Spleen (tissue), 11 donors: Measurements from ENCODE around the gene KRT33B. TPM values are rescaled to one million over a fixed set of nuclear protein-coding genes. Genes with fewer than 3 reads are reported as not detected.

Source experiments
- DNase-seq: peaks from one replicate; pipeline ENCODE4 v3.0.0-alpha.2; 2020
- H3K27ac ChIP-seq, 8 donors: fragments of 200-600 bp; sonication (generic) in 7 of 8; 1 replicate in 4 of 8; 2 replicates in 4 of 8; pipeline versions ENCODE4 v1.5.0 to v1.8.0; 2016 to 2021; ENCODE audit warnings: inconsistent platforms in 4 of 8, mild to moderate bottlenecking in 4 of 8, moderate library complexity in 1 of 8
- H3K27me3 ChIP-seq, 7 donors: fragments of 200-600 bp; sonication (generic) in 6 of 7; replicated peaks in 1 of 7; 1 replicate in 4 of 7; 2 replicates in 3 of 7; pipeline versions ENCODE4 v1.5.0 to v1.8.0; 2016 to 2021; ENCODE audit warnings: inconsistent platforms in 3 of 7, mild to moderate bottlenecking in 1 of 7
- H3K36me3 ChIP-seq, 6 donors: fragments of 200-600 bp; sonication (generic) in 5 of 6; 1 replicate in 4 of 6; 2 replicates in 2 of 6; pipeline versions ENCODE4 v1.5.0 to v1.8.0; 2016 to 2021; ENCODE audit warnings: inconsistent platforms in 2 of 6
- H3K4me1 ChIP-seq, 6 donors: fragments of 200-600 bp; sonication (generic) in 5 of 6; 1 replicate in 3 of 6; 2 replicates in 3 of 6; pipeline versions ENCODE4 v1.5.0 to v1.8.0; 2016 to 2021; ENCODE audit warnings: inconsistent platforms in 3 of 6
- H3K4me3 ChIP-seq, 8 donors: fragments of 200-600 bp; sonication (generic) in 7 of 8; 1 replicate in 4 of 8; 2 replicates in 4 of 8; pipeline versions ENCODE4 v1.5.0 to v1.8.0; 2016 to 2021; ENCODE audit warnings: inconsistent platforms in 4 of 8, mild to moderate bottlenecking in 4 of 8, moderate library complexity in 2 of 8
- H3K9me3 ChIP-seq, 8 donors: fragments of 200-600 bp; sonication (generic) in 7 of 8; 1 replicate in 4 of 8; 2 replicates in 4 of 8; pipeline versions ENCODE4 v1.5.0 to v1.8.0; 2016 to 2021; ENCODE audit warnings: inconsistent platforms in 4 of 8
- POLR2A ChIP-seq, 3 donors: fragments of 450-650 bp; IDR thresholded peaks; one replicate each; pipeline ENCODE4 v1.5.1; 2017; ENCODE audit warnings: antibody characterized with exemption in 3 of 3, mild to moderate bottlenecking in 1 of 3
- POLR2AphosphoS5 ChIP-seq, 3 donors: sonication (generic); formaldehyde crosslinking; IDR thresholded peaks; one replicate each; pipeline ENCODE4 v1.5.1; 2017; ENCODE audit warnings: antibody characterized with exemption in 3 of 3
- WGBS, 5 donors: extraction: QIAGEN DNeasy Blood & Tissue Kit in 3 of 5; methylation state at CpG; one replicate each; pipeline versions ENCODE4 v1.1.5 to v1.1.7; 2013 to 2018; 5-methylcytosine and 5-hydroxymethylcytosine counted together
- intact Hi-C: fragments of 100-400 bp; cut with DNase I; formaldehyde crosslinking; loops from one replicate; pipeline ENCODE4 v1.15.0; 2023; ENCODE audit warnings: low total_unique reads
- polyA plus RNA-seq, 3 donors: library from polyadenylated mRNA; stranded (reverse); fragments of 200-250 nt; gene quantifications; one replicate each; pipeline ENCODE4 v1.2.1, GENCODE V29; 2013
- total RNA-seq, 7 donors: library from RNA; depleted of rRNA in 3 of 7; stranded (reverse); fragments of >200 nt in 3 of 7; fragmentation: NEBNext Ultra II Directional in 4 of 7; extraction: Animal tissue kit (Norgen Biotek cat#: 25700) in 4 of 7; gene quantifications; one replicate each; pipeline versions ENCODE4 v1.1.0 to v1.2.1, GENCODE V29; 2016 to 2021
- TF ChIP-seq, protein P1 (sequence below), 11 experiments: fragments of 200-600 bp in 7 of 11; fragments of 450-650 bp in 4 of 11; sonication (generic) in 4 of 11; IDR thresholded peaks in 8 of 11; conservative IDR thresholded peaks in 3 of 11; 1 replicate in 7 of 11; 2 replicates in 4 of 11; pipeline versions ENCODE4 v1.4.0 to v1.8.0; 2016 to 2021; ENCODE audit warnings: antibody characterized with exemption in 11 of 11, inconsistent platforms in 4 of 11, mild to moderate bottlenecking in 1 of 11
- donor health status: healthy with polysubstance abuse.
- donor health status: DM: no; HTN: no; CAD: no; lungs with moderate emphysema.
- donor health status: DM: no; HTN: no; CAD: no.
- donor health status: Bipolar disorder and iron deficiency.
- donor health status: healthy.
- donor health status: DM: no; HTN: no; CAD: no.
- donor health status: DM: yes; HTN: yes; CAD: no.

Gene KRT33B
- total and polyA plus RNA-seq, 10 donors = not detected

GRCh38 chr17:41340934-41341861 is 28.4 kb downstream of the KRT33B start:
- H3K36me3 ChIP-seq = no peaks in the 10 kb centered on the region
- no peaks in the 10 kb centered on the region for H3K27me3 ChIP-seq
- 67 to 77% (median 73%) methylated on average over 7 of the region's 7 CpGs for WGBS, 5 donors
- peaks cover 0 to 26% (median 14%) of the 10 kb centered on the region in 6 donors for H3K4me1 ChIP-seq
- H3K9me3 ChIP-seq = peaks cover 0 to 24% (median 16%) of the 10 kb centered on the region in 8 donors
- H3K27ac ChIP-seq = peak overlapping the region in 5 of 8 donors; percentile 19 to 84 (median 52)
- H3K4me3 ChIP-seq = no peak overlapping the region
- TF ChIP-seq POLR2A (IDR thresholded peaks at IDR 0.05) = no peak
- TF ChIP-seq, protein P1, sequence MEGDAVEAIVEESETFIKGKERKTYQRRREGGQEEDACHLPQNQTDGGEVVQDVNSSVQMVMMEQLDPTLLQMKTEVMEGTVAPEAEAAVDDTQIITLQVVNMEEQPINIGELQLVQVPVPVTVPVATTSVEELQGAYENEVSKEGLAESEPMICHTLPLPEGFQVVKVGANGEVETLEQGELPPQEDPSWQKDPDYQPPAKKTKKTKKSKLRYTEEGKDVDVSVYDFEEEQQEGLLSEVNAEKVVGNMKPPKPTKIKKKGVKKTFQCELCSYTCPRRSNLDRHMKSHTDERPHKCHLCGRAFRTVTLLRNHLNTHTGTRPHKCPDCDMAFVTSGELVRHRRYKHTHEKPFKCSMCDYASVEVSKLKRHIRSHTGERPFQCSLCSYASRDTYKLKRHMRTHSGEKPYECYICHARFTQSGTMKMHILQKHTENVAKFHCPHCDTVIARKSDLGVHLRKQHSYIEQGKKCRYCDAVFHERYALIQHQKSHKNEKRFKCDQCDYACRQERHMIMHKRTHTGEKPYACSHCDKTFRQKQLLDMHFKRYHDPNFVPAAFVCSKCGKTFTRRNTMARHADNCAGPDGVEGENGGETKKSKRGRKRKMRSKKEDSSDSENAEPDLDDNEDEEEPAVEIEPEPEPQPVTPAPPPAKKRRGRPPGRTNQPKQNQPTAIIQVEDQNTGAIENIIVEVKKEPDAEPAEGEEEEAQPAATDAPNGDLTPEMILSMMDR (IDR thresholded peaks at IDR 0.05 in 8 of 11, conservative IDR thresholded peaks at IDR 0.05 in 3 of 11) = no peak
- TF ChIP-seq POLR2AphosphoS5 (IDR thresholded peaks at IDR 0.05) = no peak
- intact Hi-C loops = no loop called here
- no peak for DNase-seq

- intact Hi-C loops = no loop called here
- H3K4me1 ChIP-seq = peaks cover 0 to 26% (median 14%) of the 10 kb centered on the region in 6 donors
- WGBS, 5 donors = 40 to 46% (median 41%) methylated on average over 3 of the region's 3 CpGs
- TF ChIP-seq POLR2A (IDR thresholded peaks at IDR 0.05) = no peak
- TF ChIP-seq POLR2AphosphoS5 (IDR thresholded peaks at IDR 0.05) = no peak
- TF ChIP-seq, protein P1 (IDR thresholded peaks at IDR 0.05 in 8 of 11, conservative IDR thresholded peaks at IDR 0.05 in 3 of 11) = no peak
- peaks cover 0 to 4% (median 0%) of the 10 kb centered on the region in 7 donors for H3K27me3 ChIP-seq
- peak overlapping the region in 5 of 8 donors; percentile 0 to 84 (median 52) for H3K27ac ChIP-seq
- no peak overlapping the region for H3K4me3 ChIP-seq
- no peaks in the 10 kb centered on the region for H3K36me3 ChIP-seq
- H3K9me3 ChIP-seq = peaks cover 0 to 24% (median 16%) of the 10 kb centered on the region in 8 donors
- no peak for DNase-seq
Observed at GRCh38 chr17:41340494-41340893, 29.1 kb downstream of the KRT33B start.

DNA sequence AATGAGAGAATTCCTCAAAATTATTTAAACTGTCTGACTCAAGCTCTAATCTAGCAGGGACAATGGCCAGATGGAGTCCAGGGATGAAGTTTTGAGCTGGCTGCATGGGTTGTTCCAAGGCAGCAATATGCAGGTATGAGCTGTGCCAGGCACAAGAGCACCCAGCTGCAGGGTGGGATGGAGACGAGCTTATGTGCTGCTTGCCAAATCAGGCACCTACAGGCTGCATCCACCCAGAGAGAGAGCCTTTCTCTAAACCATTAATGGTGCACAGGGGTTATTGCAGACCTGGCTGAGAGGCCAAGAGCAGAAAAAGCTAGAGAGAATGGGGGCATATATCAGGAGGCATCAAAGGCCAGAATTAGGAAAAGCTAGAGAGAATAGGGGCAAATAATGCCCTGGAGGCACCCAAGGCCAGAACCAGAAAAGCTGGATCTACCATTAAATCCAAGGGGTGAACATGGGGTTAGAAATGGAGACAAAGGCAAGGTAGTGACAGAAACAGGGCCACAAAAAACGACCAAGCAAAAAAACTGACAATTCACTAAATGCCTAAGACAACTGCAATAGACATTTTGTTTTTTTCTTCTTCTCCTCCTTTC is 29.9 kb downstream of the KRT33B start:
- Histone ChIP-seq H3K4me1 (peaks cover 0 to 26% (median 14%) of the 10 kb centered on the region in 6 donors), H3K9me3 (peaks cover 0 to 24% (median 16%) of the 10 kb centered on the region in 8 donors), H3K4me3 (no peak overlapping the region), H3K36me3 (no peaks in the 10 kb centered on the region), H3K27ac (peak overlapping the region in 7 of 8 donors; percentile 10 to 84 (median 48)), H3K27me3 (peaks cover 0 to 6% (median 0%) of the 10 kb centered on the region in 7 donors)
- 62 to 81% (median 67%) methylated on average over 2 of the region's 2 CpGs for WGBS, 5 donors
- TF ChIP-seq POLR2AphosphoS5 (IDR thresholded peaks at IDR 0.05) = no peak
- TF ChIP-seq POLR2A (IDR thresholded peaks at IDR 0.05) = no peak
- TF ChIP-seq, protein P1 (IDR thresholded peaks at IDR 0.05 in 8 of 11, conservative IDR thresholded peaks at IDR 0.05 in 3 of 11) = no peak
- intact Hi-C loops = no loop called here
- no peak for DNase-seq
